Testis (tissue), 3 donors: ENCODE results near the gene DTNB. TPM values are rescaled to one million over a fixed set of nuclear protein-coding genes. Genes with fewer than 3 reads are reported as not detected.

Experiments
- DNase-seq: peaks from one replicate; pipeline ENCODE4 v3.0.0-alpha.2; 2019
- H3K27ac ChIP-seq, 2 donors: fragments of 200-600 bp; sonication (generic); one replicate each; pipeline ENCODE4 v1.5.1; 2019
- H3K27me3 ChIP-seq: fragments of 200-600 bp; sonication (generic); one replicate; pipeline ENCODE4 v1.5.1; 2019
- H3K36me3 ChIP-seq: fragments of 200-600 bp; sonication (generic); one replicate; pipeline ENCODE4 v1.5.1; 2017; ENCODE audit warnings: low read depth; ENCODE audit errors: missing control alignments
- H3K4me1 ChIP-seq: fragments of 200-600 bp; sonication (generic); one replicate; pipeline ENCODE4 v1.5.1; 2019
- H3K4me3 ChIP-seq, 2 donors: fragments of 200-600 bp; sonication (generic); one replicate each; pipeline ENCODE4 v1.5.1; 2017 to 2019
- H3K9me3 ChIP-seq: fragments of 200-600 bp; sonication (generic); one replicate; pipeline ENCODE4 v1.5.1; 2017
- CTCF ChIP-seq, 3 experiments: fragments of 450-650 bp in 2 of 3; fragments of 200-600 bp in 1 of 3; sonication (generic) in 1 of 3; IDR thresholded peaks; one replicate each; pipeline ENCODE4 v1.5.1; 2016 to 2019; ENCODE audit warnings: antibody characterized with exemption in 3 of 3, mild to moderate bottlenecking in 2 of 3, moderate library complexity in 1 of 3
- POLR2A ChIP-seq: fragments of 450-650 bp; IDR thresholded peaks from one replicate; pipeline ENCODE4 v1.6.1; 2017; ENCODE audit warnings: antibody characterized with exemption, mild to moderate bottlenecking, moderate library complexity
- WGBS, 2 donors: methylation state at CpG; one replicate each; pipeline ENCODE4 v1.1.5; 2018; 5-methylcytosine and 5-hydroxymethylcytosine counted together
- intact Hi-C: fragments of 100-400 bp; cut with DNase I; formaldehyde crosslinking; loops from one replicate; pipeline ENCODE4 v1.15.1; 2023; ENCODE audit warnings: low total_unique reads
- polyA plus RNA-seq: library from polyadenylated mRNA; stranded (reverse); fragments of 350-450 nt; fragmentation: Illumina TruSeq; extraction: RNeasy Lipid Tissue Mini Kit (QIAGEN cat#74804); gene quantifications from one replicate; pipeline ENCODE4 v1.2.3, GENCODE V29; 2014; ENCODE audit warnings: low read depth, low replicate concordance; ENCODE audit not compliant: insufficient read depth
- total RNA-seq, 2 donors: library from RNA; depleted of rRNA; stranded (reverse); fragments of >200 nt; gene quantifications; one replicate each; pipeline ENCODE4 v1.2.3, GENCODE V29; 2016

Gene DTNB
- total and polyA plus RNA-seq, 3 donors from 2014 or later = 21.9 to 47.3 (median 45.1) TPM

DNA sequence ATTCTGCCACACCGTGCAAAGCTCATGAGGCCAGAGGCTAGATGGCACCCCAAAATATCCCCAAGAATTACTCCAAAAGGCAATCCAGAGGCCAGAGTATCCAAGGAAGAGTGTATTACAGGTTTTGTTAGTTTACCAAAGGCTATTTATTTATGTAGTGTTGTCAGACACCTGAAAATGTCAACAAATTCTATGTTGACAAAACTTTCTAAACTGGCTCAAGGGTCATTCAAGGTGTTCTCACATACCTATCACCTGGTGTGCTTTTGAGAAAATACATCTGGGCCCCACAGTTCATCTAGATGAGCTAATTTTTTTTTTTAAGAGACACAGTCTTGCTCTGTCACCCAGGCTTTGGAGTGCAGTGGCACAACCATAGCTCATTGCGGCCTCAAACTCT is 12.4 kb upstream of the DTNB start:
- WGBS, 2 donors = 93 to 100% methylated on average over 2 of the region's 2 CpGs
- no peak for TF ChIP-seq POLR2A
- TF ChIP-seq CTCF (IDR thresholded peaks at IDR 0.05) = no peak
- H3K36me3 ChIP-seq = no peaks in the 10 kb centered on the region
- intact Hi-C loops = no loop called here
- no peaks in the 10 kb centered on the region for H3K4me1 ChIP-seq
- H3K4me3 ChIP-seq = no peak overlapping the region
- H3K27ac ChIP-seq = no peak overlapping the region
- no peaks in the 10 kb centered on the region for H3K9me3 ChIP-seq
- no peaks in the 10 kb centered on the region for H3K27me3 ChIP-seq
- no peak for DNase-seq

GRCh38 chr2:25684577-25685473 is 11.4 kb upstream of the DTNB start:
- DNase-seq = no peak
- 59 to 65% methylated on average over 20 of the region's 20 CpGs for WGBS, 2 donors
- Histone ChIP-seq H3K27ac (no peak overlapping the region), H3K9me3 (no peaks in the 10 kb centered on the region), H3K4me1 (no peaks in the 10 kb centered on the region), H3K4me3 (no peak overlapping the region), H3K27me3 (no peaks in the 10 kb centered on the region), H3K36me3 (no peaks in the 10 kb centered on the region)
- intact Hi-C loops = no loop called here
- TF ChIP-seq CTCF (IDR thresholded peaks at IDR 0.05) (no peak), POLR2A (no peak)

GRCh38 chr2:25682082-25682481 is 8.7 kb upstream of the DTNB start:
- intact Hi-C loops = no loop called here
- no peaks in the 10 kb centered on the region for H3K27me3 ChIP-seq
- no peaks in the 10 kb centered on the region for H3K9me3 ChIP-seq
- no peaks in the 10 kb centered on the region for H3K4me1 ChIP-seq
- TF ChIP-seq CTCF (IDR thresholded peaks at IDR 0.05) (no peak), POLR2A (no peak)
- no peak overlapping the region for H3K4me3 ChIP-seq
- no peaks in the 10 kb centered on the region for H3K36me3 ChIP-seq
- 90 to 91% methylated on average over 4 of the region's 4 CpGs for WGBS, 2 donors
- no peak overlapping the region for H3K27ac ChIP-seq
- DNase-seq = no peak

- H3K9me3 ChIP-seq = no peaks in the 10 kb centered on the region
- no peak for DNase-seq
- no peaks in the 10 kb centered on the region for H3K4me1 ChIP-seq
- H3K4me3 ChIP-seq = no peak overlapping the region
- WGBS, 2 donors = 88 to 95% methylated on average over 4 of the region's 4 CpGs
- H3K27ac ChIP-seq = no peak overlapping the region
- TF ChIP-seq POLR2A (no peak), CTCF (IDR thresholded peaks at IDR 0.05) (no peak)
- no peaks in the 10 kb centered on the region for H3K36me3 ChIP-seq
- H3K27me3 ChIP-seq = no peaks in the 10 kb centered on the region
- intact Hi-C loops = no loop called here
Measured at GRCh38 chr2:25677877-25678276, 4.5 kb upstream of the DTNB start.

DNA sequence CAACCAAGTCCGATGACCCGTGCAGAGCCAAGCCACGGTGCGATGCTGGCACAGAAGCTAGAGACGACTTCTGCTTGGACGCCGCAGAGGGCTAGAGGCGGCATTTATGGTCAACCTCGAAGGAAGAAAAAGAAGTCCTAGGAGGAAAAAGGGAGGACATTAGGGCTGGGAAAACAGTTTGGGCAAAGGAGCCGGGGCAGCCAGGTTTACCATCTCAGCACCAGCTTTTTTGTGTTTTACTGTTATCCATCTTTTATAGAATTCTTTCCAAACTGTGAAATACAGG is 643 bp upstream of the DTNB start:
- intact Hi-C loops = no loop called here
- DNase-seq = no peak

More for the DNA sequence above, 643 bp upstream of the DTNB start:
- Histone ChIP-seq H3K27me3 (no peaks in the 10 kb centered on the region), H3K27ac (peak overlapping the region; percentile 65 to 75), H3K9me3 (no peaks in the 10 kb centered on the region), H3K4me3 (peak overlapping the region; percentile 78 to 83), H3K36me3 (no peaks in the 10 kb centered on the region), H3K4me1 (peaks cover 6% of the 10 kb centered on the region)
- TF ChIP-seq CTCF (IDR thresholded peaks at IDR 0.05) (no peak), POLR2A (no peak)
- WGBS, 2 donors = 4% methylated on average over 10 of the region's 10 CpGs
